ENCODE results near the gene ZNF654. TPM values are rescaled to one million over a fixed set of nuclear protein-coding genes. Genes with fewer than 3 reads are reported as not detected.
"Not testable (repeated sequence)": the region's sequence is repeated elsewhere in the genome, so short reads cannot be mapped to it uniquely, and the experiment has no call there.

The ZNF654 gene
- polyA plus RNA-seq, 1 donor from 2014 or later = 20.4 TPM

DNA sequence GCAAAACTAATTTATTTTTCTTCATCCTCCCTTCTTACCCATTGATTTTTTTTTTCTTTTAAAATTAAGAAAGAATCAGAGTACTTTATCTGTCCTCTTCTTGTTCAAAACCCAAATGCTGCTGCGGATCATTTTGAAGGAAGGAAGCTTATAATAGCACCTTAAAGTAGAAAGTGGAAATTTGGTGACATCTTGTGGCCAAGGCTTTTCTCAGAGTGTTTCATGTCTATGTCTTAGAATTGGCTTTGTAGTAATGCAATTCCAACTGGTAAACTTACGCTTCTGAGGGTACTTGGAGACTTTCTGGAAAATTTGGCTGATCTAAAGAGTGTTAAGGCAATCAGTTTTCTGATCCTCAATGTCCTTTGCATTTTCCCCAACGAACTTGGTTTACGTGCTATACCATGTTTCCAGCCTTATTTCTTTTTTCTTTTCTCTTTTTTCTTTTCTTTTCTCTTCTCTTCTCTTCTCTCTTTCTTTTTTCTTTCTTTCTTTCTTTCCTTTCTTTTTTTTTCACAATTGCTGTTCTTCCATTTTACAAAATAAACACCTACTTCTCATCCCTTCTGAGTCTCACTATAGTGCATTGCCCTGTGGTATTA lies 121.4 kb downstream of the ZNF654 start:
- TF ChIP-seq CTCF (IDR thresholded peaks at IDR 0.05; ENCODE audit: poor library complexity, severe bottlenecking) (peak; percentile 47), REST (IDR thresholded peaks at IDR 0.05; ENCODE audit: borderline replicate concordance) (no peak), SMC3 (conservative IDR thresholded peaks at IDR 0.05; ENCODE audit: poor library complexity) (peak; percentile 48), RAD21 (conservative IDR thresholded peaks at IDR 0.05) (peak; percentile 46)
- Histone ChIP-seq H3K4me3 (ENCODE audit: low read length) (no peak overlapping the region), H3K79me2 (replicated peaks; ENCODE audit: insufficient read depth, low read length) (no peaks in the 10 kb centered on the region), H3K9me2 (ENCODE audit: insufficient read depth, low read length) (no peaks in the 10 kb centered on the region), H3K9me3 (ENCODE audit: low read length) (no peaks in the 10 kb centered on the region), H3K27ac (ENCODE audit: low read length) (no peak overlapping the region), H3K27me3 (ENCODE audit: insufficient read depth, low read depth, low read length) (no peaks in the 10 kb centered on the region), H4K20me1 (ENCODE audit: insufficient read depth) (no peaks in the 10 kb centered on the region), H2AFZ (ENCODE audit: low read depth, low read length) (no peak overlapping the region), H3K4me2 (ENCODE audit: low read length) (no peak overlapping the region), H3F3A (ENCODE audit: insufficient read depth, low read length, poor library complexity, severe bottlenecking) (no peaks in the 10 kb centered on the region), H3K9ac (ENCODE audit: low read length) (no peak overlapping the region), H3K36me3 (ENCODE audit: insufficient read depth, low read length) (no peaks in the 10 kb centered on the region)

DNA sequence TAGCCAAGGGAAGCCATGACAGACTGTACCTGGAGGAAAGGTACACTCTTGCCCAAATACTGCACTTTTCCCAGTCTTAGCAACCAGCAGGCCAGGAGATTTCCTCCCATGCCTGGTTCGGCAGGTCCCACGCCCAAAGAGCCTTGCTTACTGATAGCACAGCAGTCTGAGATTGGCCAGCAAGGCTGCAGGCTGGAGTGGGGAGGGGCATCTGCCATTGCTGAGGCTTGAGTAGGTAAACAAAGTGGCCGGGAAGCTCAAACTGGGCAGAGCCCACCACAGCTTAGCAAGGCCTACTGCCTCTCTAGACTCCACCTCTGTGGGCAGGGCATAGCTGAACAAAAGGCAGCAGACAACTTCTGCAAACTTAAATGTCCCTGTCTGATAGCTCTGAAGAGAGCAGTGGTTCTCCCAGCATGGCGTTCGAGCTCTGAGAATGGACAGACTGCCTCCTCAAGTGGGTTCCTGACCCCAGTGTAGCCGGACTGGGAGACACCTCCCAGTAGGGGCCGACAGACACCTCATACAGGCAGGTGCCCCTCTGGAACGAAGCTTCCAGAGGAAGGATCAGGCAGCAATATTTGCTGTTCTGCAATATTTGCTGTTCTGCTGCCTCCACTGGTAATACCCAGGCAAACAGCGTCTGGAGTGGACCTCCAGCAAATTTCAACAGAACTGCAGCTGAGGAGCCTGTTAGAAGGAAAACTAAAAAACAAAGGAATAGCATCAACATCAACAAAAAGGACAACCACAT lies 123.3 kb downstream of the ZNF654 start:
- H2AFZ ChIP-seq (ENCODE audit: low read depth, low read length); H3F3A ChIP-seq (ENCODE audit: insufficient read depth, low read length, poor library complexity, severe bottlenecking); H3K79me2 ChIP-seq (replicated peaks; ENCODE audit: insufficient read depth, low read length); H3K36me3 ChIP-seq (ENCODE audit: insufficient read depth, low read length); H3K4me2 ChIP-seq (ENCODE audit: low read length); H3K27ac ChIP-seq (ENCODE audit: low read length); H3K4me3 ChIP-seq (ENCODE audit: low read length); H4K20me1 ChIP-seq (ENCODE audit: insufficient read depth); H3K9me3 ChIP-seq (ENCODE audit: low read length); H3K9me2 ChIP-seq (ENCODE audit: insufficient read depth, low read length); H3K27me3 ChIP-seq (ENCODE audit: insufficient read depth, low read depth, low read length); H3K9ac ChIP-seq (ENCODE audit: low read length): not testable (repeated sequence)

DNA sequence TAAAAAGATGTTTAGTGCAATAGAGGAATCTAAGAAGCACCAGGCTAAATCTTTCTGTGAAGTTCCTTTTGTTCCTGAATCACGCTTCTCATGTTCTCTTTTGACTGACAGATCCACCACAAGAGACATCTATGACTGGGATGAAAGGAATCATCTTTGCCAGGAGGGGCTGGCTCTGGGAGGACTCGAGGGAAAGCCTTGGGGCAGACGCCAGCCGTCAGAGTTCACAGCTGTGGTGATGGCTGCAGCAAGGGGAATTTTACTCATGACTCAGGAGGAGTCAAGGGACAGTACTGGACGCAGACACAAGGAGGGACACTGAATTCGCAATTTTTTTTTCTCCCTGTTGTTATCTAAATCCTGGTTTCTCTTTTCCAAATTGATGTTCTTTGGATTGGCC lies 129.4 kb downstream of the ZNF654 start:
- Histone ChIP-seq H3K27me3 (ENCODE audit: insufficient read depth, low read depth, low read length) (no peaks in the 10 kb centered on the region), H3K27ac (ENCODE audit: low read length) (no peak overlapping the region), H3K9ac (ENCODE audit: low read length) (no peak overlapping the region), H4K20me1 (ENCODE audit: insufficient read depth) (no peaks in the 10 kb centered on the region), H3K9me3 (ENCODE audit: low read length) (no peaks in the 10 kb centered on the region), H3K9me2 (ENCODE audit: insufficient read depth, low read length) (no peaks in the 10 kb centered on the region), H3K79me2 (replicated peaks; ENCODE audit: insufficient read depth, low read length) (no peaks in the 10 kb centered on the region), H3K4me3 (ENCODE audit: low read length) (no peak overlapping the region), H3K36me3 (ENCODE audit: insufficient read depth, low read length) (no peaks in the 10 kb centered on the region), H2AFZ (ENCODE audit: low read depth, low read length) (no peak overlapping the region), H3K4me2 (ENCODE audit: low read length) (no peak overlapping the region), H3F3A (ENCODE audit: insufficient read depth, low read length, poor library complexity, severe bottlenecking) (no peaks in the 10 kb centered on the region)
- no peak for TF ChIP-seq EZH2 (IDR thresholded peaks at IDR 0.05; ENCODE audit: borderline replicate concordance, insufficient read depth, low read length, poor library complexity, severe bottlenecking)
- no peak for TF ChIP-seq REST (IDR thresholded peaks at IDR 0.05; ENCODE audit: borderline replicate concordance)
- no peak for TF ChIP-seq EP300 (conservative IDR thresholded peaks at IDR 0.05; ENCODE audit: poor library complexity, severe bottlenecking)
- no peak for TF ChIP-seq MXI1 (conservative IDR thresholded peaks at IDR 0.05; ENCODE audit: poor library complexity, severe bottlenecking)
- no peak for TF ChIP-seq TAF1 (IDR thresholded peaks at IDR 0.05; ENCODE audit: low read depth)
- TF ChIP-seq SMC3 (conservative IDR thresholded peaks at IDR 0.05; ENCODE audit: poor library complexity) = no peak
- TF ChIP-seq CTCF (IDR thresholded peaks at IDR 0.05; ENCODE audit: poor library complexity, severe bottlenecking) = no peak
- no peak for TF ChIP-seq POLR2AphosphoS5 (IDR thresholded peaks at IDR 0.05)
